ACHN (cell line): Measurements from ENCODE around the gene CELSR1.

ENCODE experiments used
- DNase-seq: peaks from one replicate; pipeline ENCODE4 v3.0.0-alpha.2; 2015
- in situ Hi-C: cut with HindIII; loops from 2 replicates; pipeline ENCODE4 v1.10.0; 2017; ENCODE audit warnings: low sequenced_read_pairs, low pct_ligation_motif_present, low pct_unique_long_range_greater_than_20kb

Gene CELSR1

DNA sequence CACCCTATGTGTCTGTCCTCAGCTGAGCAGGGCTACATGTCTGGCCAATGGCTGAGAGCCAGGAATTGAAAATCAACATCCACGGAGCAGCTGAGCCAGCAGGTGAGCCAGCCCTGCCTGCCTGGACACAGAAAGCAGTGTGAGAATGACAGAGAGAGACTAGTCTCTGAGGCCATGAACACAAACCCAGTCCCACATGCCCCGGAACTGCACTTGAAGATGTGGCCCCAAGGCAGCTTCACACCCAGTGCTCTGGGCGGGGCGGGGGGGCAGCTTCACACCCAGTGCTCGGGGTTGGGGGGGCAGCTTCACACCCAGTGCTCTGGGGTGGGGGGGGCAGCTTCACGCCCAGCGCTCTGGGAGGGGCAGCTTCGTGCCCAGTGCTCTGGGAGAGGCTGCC is 164.3 kb downstream of the CELSR1 start:
- in situ Hi-C loops: no loop called here

DNA sequence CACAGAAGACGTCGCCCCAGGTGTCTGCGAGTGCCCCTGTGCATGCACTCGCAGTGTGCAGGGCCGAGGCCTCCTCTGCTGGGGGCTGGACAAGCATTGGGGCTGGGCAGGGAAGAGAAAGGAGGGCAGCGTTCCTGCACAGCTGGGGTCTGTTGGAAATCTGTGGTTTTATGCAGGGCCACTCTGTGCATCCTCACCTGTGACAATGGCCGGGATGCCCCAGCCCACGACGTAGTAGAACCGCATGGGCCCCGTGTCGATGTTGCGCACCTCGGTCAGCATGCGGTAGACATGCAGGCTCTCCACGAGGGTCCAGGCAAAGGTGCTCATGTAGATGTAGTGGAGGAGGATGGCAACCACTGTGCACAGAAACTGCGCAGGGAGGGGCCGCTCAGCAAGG is 164.7 kb downstream of the CELSR1 start:
- DNase-seq: no peak
- in situ Hi-C loops: no loop called here

More for the DNA sequence above, 164.3 kb downstream of the CELSR1 start:
- no peak for DNase-seq

DNA sequence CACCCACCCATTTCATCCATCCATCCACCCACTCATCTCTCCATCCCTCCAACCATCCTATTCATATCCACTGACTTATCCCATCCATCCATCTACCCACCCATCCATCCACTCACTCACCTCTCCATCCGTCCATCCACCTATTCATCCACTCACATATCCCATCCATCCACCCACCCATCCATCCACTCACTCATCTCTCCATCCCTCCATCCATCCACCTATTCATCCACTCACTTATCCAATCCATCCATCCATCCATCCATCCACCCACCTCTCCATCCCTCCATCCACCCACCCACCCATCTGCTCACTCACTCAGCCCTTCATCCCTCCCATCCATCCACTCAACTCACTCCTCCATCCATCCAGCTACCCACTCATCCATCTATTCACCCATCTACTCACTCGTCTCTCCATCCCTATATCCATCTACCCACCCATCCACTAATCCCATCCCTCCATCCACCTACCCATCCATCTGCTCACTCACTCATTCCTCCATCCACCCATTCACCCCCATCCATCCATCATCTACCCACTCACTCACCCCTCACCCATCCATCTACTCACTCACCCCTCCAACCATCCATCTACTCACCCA is 165.7 kb downstream of the CELSR1 start:
- DNase-seq: no peak
- in situ Hi-C loops: no loop called here

DNA sequence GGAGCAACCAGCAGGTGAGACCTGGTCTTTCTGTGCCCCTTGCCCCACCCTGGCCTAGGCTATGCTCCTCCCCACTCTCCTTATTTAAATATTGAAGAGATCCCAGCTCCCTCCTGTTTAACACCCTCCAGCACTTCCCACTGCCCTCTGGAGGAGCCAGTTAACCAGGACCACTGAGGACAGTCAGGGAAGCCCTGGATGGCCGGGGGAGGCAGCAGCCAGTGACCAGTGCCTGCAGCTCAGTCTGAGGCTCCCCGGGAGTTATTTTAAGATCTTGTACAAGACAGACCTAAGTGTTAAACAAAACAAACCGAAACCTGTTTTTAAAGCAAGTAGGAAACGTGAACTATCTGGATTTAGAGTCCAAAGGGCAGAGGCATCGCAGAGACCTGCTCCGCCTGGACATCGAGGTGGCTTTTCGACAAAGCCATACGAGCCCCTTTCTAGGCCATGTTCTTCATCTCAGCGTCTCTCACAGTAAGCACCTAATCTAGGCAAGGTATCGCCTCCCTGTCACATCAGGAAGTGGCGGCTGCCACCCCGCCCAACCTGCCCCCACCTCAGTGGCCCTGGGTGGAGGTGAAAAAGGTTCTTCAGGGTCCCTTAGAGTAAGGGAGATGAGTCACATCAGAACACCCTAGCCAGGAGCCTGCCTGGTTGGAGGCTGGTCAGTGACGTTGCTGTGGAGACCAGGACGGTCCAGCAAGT is 166.7 kb downstream of the CELSR1 start:
- no peak for DNase-seq
- in situ Hi-C loops: no loop called here

DNA sequence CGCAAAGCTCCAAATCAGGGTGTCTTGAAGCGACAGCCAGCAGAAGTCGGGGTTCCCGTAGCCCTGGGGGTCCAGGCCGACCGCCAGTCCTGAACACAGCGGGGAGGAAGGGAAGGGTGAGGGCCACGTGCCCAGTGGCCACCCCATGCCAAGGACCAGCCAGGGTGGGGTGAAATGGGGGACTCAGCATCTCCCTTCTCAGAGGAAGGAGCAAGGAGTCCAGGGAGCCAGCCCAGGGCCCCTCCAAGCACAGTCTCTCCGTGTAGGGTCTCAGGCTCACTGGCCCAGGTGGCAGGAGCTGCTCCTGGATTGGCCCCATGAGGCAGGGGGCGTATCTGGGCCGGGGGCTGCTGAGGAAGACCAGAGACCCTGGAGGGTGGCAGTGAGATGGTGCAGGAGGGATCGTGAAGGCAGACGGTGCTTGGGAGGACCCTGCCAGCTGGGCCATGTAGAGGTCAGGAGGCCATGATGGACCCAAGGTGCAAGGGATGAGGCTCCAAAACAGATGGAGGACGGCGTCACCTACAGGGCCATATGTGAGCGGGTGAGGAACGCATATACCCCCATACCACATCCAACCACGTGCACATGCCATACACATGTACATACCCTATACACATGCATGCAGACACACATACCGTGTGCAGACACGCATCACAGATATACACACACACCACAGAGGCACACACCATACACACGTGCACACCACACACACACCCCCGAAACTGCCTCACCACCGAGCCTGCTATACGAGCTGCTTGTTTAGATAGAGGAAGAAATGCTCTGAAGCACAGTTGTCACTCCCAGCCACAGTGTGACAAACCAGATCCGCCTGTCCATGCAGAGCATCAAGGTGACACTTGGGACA is 167.5 kb downstream of the CELSR1 start:
- no peak for DNase-seq
- in situ Hi-C loops: no loop called here

DNA sequence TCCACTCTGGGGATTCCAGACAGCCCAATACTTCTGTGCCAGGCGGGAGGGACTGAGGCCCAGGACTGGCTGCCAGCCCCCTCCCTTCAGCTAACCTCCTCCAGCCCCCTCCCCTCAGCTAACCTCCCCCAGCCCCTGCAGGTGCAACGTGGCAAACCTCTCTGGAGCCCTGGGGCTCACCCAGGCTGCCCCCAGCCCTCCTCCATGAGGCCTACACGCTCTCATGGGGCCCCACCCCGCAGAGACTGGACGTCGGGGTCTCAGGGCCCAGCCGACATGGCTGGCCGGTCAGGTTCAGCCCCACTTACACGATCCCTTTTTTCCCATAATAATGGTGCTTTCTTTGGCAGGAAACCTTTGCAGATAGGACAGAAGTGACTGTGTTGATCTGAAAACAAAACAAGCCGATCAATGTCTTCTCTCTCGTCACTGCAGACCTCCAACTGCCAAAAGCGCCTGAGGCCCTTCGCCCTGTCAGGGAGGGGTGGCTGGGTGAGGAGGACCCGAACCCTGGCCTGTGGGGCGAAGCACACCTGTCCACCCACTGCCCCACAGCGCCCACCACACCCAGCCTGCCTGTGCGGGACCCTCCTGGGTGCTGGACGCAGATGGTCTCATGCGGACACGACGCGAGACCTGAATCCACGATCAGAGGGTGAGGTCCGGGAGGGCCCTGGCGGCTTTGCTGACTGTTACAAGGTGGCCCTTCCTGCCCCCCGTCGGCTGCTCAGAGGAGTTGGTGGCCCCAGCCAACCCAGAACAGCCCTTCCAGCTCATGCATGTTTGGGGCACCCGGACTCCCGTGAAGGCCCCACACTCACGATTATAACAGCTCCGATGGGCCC is 168.3 kb downstream of the CELSR1 start:
- in situ Hi-C loops: no loop called here
- no peak for DNase-seq

DNA sequence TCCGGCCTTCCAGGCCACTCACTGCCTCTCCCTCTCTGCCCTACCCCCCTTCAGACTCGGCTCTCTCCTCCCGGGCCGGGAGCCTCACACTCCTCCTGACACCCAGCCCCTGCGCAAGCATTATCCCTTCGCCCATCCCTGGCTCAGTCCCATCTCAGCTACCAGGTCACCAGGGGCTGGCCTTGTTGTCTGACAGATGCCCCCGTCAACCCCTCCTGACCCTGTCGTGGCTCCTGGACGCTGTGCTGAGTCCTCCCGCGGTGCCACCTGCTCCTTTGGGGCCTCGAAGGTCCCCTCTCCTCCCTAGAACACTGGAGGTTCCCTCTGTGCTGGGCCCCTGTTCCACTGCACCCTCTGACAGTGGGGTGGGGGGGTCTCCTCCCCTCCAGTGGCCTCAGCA is 169.0 kb downstream of the CELSR1 start:
- no peak for DNase-seq
- in situ Hi-C loops: no loop called here

DNA sequence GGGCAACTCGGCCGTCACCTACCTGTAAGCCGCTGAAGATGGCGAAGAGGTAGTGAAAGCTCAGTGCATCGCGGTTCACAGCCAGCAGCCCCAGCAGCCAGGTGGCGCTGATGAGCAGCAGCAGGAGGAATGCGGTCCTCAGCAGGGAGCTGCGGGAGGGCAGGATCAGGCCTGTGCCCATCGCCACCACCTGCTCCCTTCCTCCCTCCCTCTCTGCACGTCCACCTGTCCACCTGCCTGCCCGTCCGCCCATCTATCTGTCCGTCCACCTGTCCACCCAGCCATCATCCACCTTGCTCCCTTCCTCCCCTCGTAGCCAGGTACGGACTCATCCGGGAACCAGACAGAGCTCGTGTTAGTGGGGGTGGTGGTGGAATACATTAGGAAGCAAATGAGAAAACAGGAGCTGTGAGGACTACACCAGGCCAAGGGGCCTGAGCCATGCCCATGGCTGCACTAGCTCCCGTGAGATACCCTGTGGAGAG is 169.7 kb downstream of the CELSR1 start:
- in situ Hi-C loops: no loop called here
- DNase-seq: peak; percentile 52

DNA sequence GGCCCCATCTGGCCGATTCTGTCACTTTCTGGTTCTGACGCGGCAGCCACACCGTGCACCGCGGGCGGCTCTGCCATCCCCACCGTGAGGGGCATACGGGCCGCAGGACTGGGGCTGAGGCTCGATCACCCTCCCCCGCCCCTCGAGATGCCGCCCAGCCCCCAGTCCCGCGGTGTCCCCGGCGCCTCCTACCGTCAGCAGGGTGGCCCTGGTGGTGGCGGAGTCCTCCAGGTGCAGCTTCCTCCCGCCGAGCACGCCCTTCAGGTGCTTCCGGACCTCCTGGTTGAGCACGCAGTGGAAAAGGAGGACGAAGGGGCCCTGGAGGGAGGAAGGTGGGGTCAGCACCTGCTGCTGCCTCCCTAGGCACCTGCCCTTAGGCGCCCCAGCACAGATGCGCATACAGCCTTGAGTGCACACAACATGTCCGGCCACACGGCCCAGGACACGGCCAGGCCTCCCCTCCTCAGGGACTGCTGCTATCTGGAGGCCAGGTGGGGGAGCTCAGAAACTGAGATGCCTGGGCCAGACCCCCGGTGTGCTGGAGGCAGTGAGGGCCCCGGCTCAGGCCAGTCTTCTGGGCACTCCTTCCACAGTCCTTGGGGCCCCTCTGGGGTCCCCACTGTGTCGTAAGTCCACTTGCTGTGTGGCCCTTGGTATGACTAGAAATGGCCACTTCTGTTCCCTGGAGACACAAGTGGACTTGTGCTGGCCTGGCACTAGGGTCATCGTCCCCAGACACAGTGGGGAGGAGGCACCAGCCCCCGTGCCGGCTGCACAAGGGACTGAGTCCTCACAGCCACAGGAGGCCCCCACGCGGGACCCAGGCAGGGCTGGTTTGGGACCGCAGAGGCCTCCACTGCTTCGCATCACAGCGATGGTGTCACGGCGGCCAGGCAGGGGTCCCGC is 170.4 kb downstream of the CELSR1 start:
- in situ Hi-C loops: no loop called here
- DNase-seq: no peak

DNA sequence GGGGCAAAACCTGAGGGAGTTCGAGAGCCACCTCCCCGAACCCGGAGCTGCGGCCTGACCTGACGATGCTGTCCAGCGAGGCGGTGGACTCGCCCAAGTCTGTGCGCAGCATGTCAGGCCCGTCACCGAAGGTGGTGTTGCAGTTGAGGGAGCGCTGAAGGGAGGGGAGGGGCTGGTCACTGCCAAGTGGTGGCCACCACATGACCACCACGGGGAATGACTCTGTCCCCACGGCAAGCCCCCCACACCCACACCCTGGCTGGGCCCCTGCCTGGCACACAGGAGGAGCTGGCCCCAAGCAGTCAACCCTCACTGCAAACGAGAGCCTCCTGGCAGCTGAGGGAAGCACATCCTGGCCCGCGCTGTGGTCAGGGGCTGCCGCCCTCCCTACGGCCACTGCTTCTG is 171.1 kb downstream of the CELSR1 start:
- no peak for DNase-seq
- in situ Hi-C loops: no loop called here

DNA sequence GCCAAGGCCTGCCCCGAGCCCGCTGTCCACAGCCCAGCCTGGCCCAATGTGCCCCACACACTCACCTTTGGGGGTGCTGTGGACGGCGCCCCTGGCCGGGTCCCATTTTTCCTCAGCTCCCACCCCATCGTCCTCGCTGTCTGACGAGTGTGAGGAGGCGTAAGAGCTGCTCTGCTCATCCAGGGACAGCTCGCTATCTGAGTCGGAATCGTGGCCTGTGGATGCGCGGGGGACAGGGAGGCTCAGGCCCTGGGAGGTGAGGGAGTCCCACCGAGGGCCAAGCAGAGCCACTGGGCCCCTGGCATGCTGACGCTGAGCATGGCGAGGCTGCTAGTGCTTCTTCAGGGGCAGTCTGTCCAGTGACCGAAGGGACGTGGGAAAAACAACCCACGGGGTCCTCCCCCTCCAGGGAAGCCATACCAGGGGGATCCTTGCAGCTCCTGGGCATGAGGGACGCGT is 172.2 kb downstream of the CELSR1 start:
- no peak for DNase-seq
- in situ Hi-C loops: no loop called here

DNA sequence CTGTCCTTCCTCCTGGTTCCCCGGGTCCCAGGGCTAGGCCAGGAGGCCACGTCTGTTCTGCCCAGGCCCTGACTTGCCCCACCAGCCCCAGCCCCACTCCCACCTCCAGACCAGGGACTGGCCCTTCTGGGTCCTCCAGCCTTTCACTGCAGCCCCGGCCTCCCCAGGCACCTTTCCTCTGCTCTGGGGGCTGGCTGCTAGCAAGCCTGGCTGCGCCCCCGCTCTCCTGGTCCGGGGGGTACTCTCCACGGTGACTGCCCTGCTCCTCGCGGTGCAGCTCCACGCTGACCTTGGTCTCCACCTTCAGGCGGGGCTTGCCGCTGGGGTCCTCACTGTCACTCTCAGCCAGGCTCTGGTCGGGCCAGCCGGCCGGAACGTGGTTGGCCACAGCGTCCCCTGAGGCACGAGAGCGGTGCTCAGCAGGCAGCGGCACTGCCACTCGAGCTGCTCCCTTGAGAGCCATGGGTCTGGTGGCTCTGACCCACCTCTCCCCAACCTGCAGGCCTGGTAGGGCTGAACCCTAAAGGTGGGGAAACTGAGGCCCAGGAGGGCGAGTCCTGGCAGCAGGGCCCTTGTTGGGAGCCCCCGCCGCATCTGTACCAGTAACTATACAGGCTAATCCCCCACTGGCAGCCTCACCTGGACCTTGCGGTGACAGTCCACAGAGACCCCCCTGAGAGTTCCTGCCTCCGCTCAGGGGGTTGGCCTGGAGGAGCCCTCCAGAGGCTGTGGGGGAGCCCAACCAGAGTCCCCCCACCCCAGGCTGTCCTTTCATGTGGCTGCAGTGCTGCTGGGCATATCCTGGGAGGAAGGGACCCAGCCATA is 172.9 kb downstream of the CELSR1 start:
- in situ Hi-C loops: no loop called here
- no peak for DNase-seq

DNA sequence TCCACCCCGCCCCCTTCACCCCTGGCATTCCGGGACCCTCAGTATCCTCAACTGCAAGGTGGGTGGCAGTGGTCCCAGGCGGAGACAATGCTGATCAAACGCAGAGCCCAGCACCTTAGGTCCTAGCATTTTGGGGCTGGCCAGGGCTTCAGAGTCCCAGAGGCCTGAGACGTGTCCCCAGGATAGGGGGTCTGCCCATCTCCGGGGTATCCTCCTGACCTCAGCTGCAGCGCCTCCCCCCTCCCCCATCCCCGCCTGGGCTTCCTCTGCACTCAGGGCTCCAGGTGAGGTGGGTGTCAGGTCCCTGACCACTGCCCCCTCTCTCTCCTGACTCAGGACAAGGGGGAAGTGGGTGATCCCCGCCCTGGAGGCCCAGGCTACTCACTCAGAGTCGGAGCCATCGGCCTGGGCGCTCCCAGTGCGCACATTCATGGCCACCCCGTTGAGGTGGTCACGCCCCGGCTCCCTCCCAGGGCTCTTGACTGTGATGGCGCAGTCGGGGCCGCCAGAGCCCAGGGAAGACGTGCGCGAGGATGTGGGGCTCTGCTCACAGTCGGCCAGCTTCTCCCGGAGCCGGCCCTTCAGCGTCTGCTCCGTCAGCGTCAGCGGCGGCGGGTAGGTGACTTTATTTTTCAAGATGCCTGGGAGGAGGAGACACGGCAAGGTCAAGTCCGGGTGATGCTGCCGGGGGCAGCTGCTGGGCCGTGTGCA is 173.7 kb downstream of the CELSR1 start:
- in situ Hi-C loops: no loop called here
- DNase-seq: no peak

DNA sequence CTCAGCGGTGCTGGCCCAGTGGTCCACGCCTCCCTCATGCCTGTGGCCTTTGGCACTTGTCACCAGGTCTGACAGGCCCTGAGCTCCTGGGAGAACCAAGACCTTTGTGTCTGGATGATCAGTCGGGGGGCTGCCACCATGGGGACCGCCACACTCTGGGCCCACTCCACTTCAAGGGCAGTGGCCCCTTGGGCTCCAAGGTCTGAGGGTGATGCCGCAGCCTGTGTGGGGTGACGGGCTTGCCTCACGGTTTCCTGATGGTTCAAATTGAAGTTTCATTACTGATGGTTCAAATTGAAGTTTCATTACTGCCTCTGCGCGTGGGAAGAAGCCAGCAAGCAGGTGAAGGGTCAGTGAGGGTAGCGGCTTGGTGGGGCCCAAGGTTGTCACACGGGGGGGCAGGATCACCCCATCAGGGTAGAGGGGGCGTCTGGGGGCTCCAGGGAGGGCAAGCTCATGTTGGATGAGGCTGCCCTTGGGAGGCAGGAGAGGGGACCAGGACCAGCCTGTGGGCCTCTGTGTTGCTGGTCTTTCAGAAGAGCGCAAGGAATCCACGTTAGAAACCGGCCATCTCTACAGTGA is 174.4 kb downstream of the CELSR1 start:
- in situ Hi-C loops: no loop called here

DNA sequence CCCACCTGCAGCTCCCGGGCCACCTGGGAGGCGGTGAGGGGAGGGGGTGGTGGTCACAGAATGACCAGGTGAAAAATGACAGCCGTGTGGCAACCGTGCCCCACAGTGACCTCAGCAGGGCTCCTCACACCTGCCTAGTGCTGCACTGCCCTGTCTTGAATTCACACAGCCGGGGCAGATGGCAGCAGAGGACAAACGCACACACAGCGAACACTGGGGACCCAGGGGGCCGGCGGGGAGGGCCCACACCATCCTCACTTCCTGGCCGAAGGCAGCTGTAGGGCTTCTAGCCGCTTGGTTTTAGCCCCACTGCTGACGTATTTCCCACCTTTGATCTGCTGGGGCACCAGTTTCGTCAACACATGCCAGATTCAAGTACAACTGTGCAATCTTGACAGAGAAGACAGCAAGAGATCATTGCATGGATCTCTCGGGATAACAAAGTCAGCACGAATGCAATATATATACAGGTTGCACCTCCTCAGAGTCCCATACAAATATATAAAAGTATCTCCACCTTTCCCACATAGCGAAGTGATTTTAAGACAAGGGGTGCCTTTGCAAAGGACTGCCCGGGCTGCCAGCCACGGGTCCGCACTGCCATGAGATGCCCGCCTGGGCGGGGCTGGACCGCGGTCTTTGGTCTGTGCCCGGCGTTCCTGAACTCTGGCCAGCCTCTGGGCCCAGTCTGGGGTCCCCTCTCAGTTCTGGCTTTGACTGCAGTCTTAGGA is 175.1 kb downstream of the CELSR1 start:
- no peak for DNase-seq
- in situ Hi-C loops: no loop called here

More for the DNA sequence above, 174.4 kb downstream of the CELSR1 start:
- DNase-seq: no peak
